ENCODE data around the gene FGR.

GRCh38 chr1:27643600-27644368 is 8.8 kb upstream of the FGR start:
- TF ChIP-seq CTCF (IDR thresholded peaks at IDR 0.05; ENCODE audit: insufficient read depth, low read length, poor library complexity, severe bottlenecking) (peak; percentile 60), EZH2phosphoT487 (conservative IDR thresholded peaks at IDR 0.05; ENCODE audit: low read length) (no peak)

Measured in SU-DHL-6 (cell line).